ENCODE data around the gene RNF214.

The RNF214 gene

GRCh38 chr11:117225553-117226170 lies 6.8 kb upstream of the RNF214 start:
- in situ Hi-C loops (cut with HindIII; ENCODE audit: low pct_ligation_motif_present, low pct_unique_long_range_greater_than_20kb, low sequenced_read_pairs): no loop called here
- no peak for DNase-seq

GRCh38 chr11:117226388-117227385 lies 5.8 kb upstream of the RNF214 start:
- in situ Hi-C loops (cut with HindIII; ENCODE audit: low pct_ligation_motif_present, low pct_unique_long_range_greater_than_20kb, low sequenced_read_pairs): no loop called here
- DNase-seq: peak; percentile 72

GRCh38 chr11:117228091-117228490 lies 4.4 kb upstream of the RNF214 start:
- in situ Hi-C loops (cut with HindIII; ENCODE audit: low pct_ligation_motif_present, low pct_unique_long_range_greater_than_20kb, low sequenced_read_pairs): no loop called here

GRCh38 chr11:117229411-117229810 lies 3.1 kb upstream of the RNF214 start:
- in situ Hi-C loops (cut with HindIII; ENCODE audit: low pct_ligation_motif_present, low pct_unique_long_range_greater_than_20kb, low sequenced_read_pairs): no loop called here
- no peak for DNase-seq

More at GRCh38 chr11:117228091-117228490, 4.4 kb upstream of the RNF214 start:
- DNase-seq: no peak

- in situ Hi-C loops (cut with HindIII; ENCODE audit: low pct_ligation_motif_present, low pct_unique_long_range_greater_than_20kb, low sequenced_read_pairs): no loop called here
- no peak for DNase-seq
Measured at GRCh38 chr11:117229931-117230285, 2.6 kb upstream of the RNF214 start.

- no peak for DNase-seq
- in situ Hi-C loops (cut with HindIII; ENCODE audit: low pct_ligation_motif_present, low pct_unique_long_range_greater_than_20kb, low sequenced_read_pairs): no loop called here
Measured at GRCh38 chr11:117230286-117230961, 2.0 kb upstream of the RNF214 start.

GRCh38 chr11:117230999-117231841 lies 1.3 kb upstream of the RNF214 start:
- in situ Hi-C loops (cut with HindIII; ENCODE audit: low pct_ligation_motif_present, low pct_unique_long_range_greater_than_20kb, low sequenced_read_pairs): no loop called here
- DNase-seq: no peak

GRCh38 chr11:117231842-117232091 lies 704 bp upstream of the RNF214 start, which contains the start of gene PCSK7:
PCSK7 (minus strand) TSS chr11:117232073; CDS start chr11:117229844, 2,229 bp downstream.
- in situ Hi-C loops (cut with HindIII; ENCODE audit: low pct_ligation_motif_present, low pct_unique_long_range_greater_than_20kb, low sequenced_read_pairs): no loop called here
- DNase-seq: no peak

- DNase-seq: no peak
Measured at GRCh38 chr11:117232911-117233409, 489 bp downstream of the RNF214 start.

GRCh38 chr11:117238221-117238620 lies 5.8 kb downstream of the RNF214 start:
- in situ Hi-C loops (cut with HindIII; ENCODE audit: low pct_ligation_motif_present, low pct_unique_long_range_greater_than_20kb, low sequenced_read_pairs): no loop called here

More at GRCh38 chr11:117232911-117233409, 489 bp downstream of the RNF214 start:
- in situ Hi-C loops (cut with HindIII; ENCODE audit: low pct_ligation_motif_present, low pct_unique_long_range_greater_than_20kb, low sequenced_read_pairs): no loop called here

GRCh38 chr11:117239295-117239694 lies 6.8 kb downstream of the RNF214 start:
- DNase-seq: peak; percentile 42
- in situ Hi-C loops (cut with HindIII; ENCODE audit: low pct_ligation_motif_present, low pct_unique_long_range_greater_than_20kb, low sequenced_read_pairs): no loop called here

More at GRCh38 chr11:117238221-117238620, 5.8 kb downstream of the RNF214 start:
- DNase-seq: no peak

- no peak for DNase-seq
- in situ Hi-C loops (cut with HindIII; ENCODE audit: low pct_ligation_motif_present, low pct_unique_long_range_greater_than_20kb, low sequenced_read_pairs): no loop called here
Measured at GRCh38 chr11:117248341-117248740, 15.9 kb downstream of the RNF214 start.

- no peak for DNase-seq
- in situ Hi-C loops (cut with HindIII; ENCODE audit: low pct_ligation_motif_present, low pct_unique_long_range_greater_than_20kb, low sequenced_read_pairs): no loop called here
Measured at GRCh38 chr11:117249571-117249970, 17.1 kb downstream of the RNF214 start.

GRCh38 chr11:117251506-117251905 lies 19.0 kb downstream of the RNF214 start:
- no peak for DNase-seq
- in situ Hi-C loops (cut with HindIII; ENCODE audit: low pct_ligation_motif_present, low pct_unique_long_range_greater_than_20kb, low sequenced_read_pairs): no loop called here

- no peak for DNase-seq
- in situ Hi-C loops (cut with HindIII; ENCODE audit: low pct_ligation_motif_present, low pct_unique_long_range_greater_than_20kb, low sequenced_read_pairs): no loop called here
Measured at GRCh38 chr11:117255966-117256365, 23.5 kb downstream of the RNF214 start.

GRCh38 chr11:117256573-117256972 lies 24.1 kb downstream of the RNF214 start:
- no peak for DNase-seq
- in situ Hi-C loops (cut with HindIII; ENCODE audit: low pct_ligation_motif_present, low pct_unique_long_range_greater_than_20kb, low sequenced_read_pairs): no loop called here

- in situ Hi-C loops (cut with HindIII; ENCODE audit: low pct_ligation_motif_present, low pct_unique_long_range_greater_than_20kb, low sequenced_read_pairs): no loop called here
- DNase-seq: no peak
Measured at GRCh38 chr11:117258576-117258975, 26.1 kb downstream of the RNF214 start.

- no peak for DNase-seq
- in situ Hi-C loops (cut with HindIII; ENCODE audit: low pct_ligation_motif_present, low pct_unique_long_range_greater_than_20kb, low sequenced_read_pairs): no loop called here
Measured at GRCh38 chr11:117259417-117259816, 26.9 kb downstream of the RNF214 start.
